ENCODE measurements around the gene IFNAR1. TPM values are rescaled to one million over a fixed set of nuclear protein-coding genes. Genes with fewer than 3 reads are reported as not detected.

Gene IFNAR1
- total and polyA plus RNA-seq, 9 of the 15 experiments (the other 6 are each of a cell fraction or from before 2014, with no cell fraction given), result 8.6 to 31.8 (median 14.8) TPM

- TF ChIP-seq MGA (IDR thresholded peaks at IDR 0.05), result no peak
- TF ChIP-seq CSDE1 (IDR thresholded peaks at IDR 0.05), result no peak
- no peak for TF ChIP-seq NCOA2 (IDR thresholded peaks at IDR 0.05; ENCODE audit: partially characterized antibody in 2 of 2)
- no peak for TF ChIP-seq ZNF140 (CRISPR knock-in tag; IDR thresholded peaks at IDR 0.05)
- TF ChIP-seq E2F8 (IDR thresholded peaks at IDR 0.05; ENCODE audit: low read depth, partially characterized antibody), result no peak
- TF ChIP-seq ZNF740 (CRISPR knock-in tag; IDR thresholded peaks at IDR 0.05), result 0 out of 2 replicates have a peak, but pooled peaks have one; percentile 38
- TF ChIP-seq ZNF740 (tag; IDR thresholded peaks at IDR 0.05), result no peak
- peak; percentile 33; the same call in 1 of the 2 replicates for TF ChIP-seq DPF2 (IDR thresholded peaks at IDR 0.05)
- no peak for TF ChIP-seq TAF7 (tag; IDR thresholded peaks at IDR 0.05)
- TF ChIP-seq ETV1 (tag; conservative IDR thresholded peaks at IDR 0.05; ENCODE audit: low read depth), result no peak
- no peak for TF ChIP-seq HMG20B (CRISPR knock-in tag; IDR thresholded peaks at IDR 0.05)
- no peak for TF ChIP-seq TOE1 (IDR thresholded peaks at IDR 0.05; ENCODE audit: borderline replicate concordance)
- no peak for TF ChIP-seq TOE1 (CRISPR knock-in tag; IDR thresholded peaks at IDR 0.05; ENCODE audit: borderline replicate concordance, low read depth)
Measured at GRCh38 chr21:33360881-33361602, 36.3 kb downstream of the IFNAR1 start (continued).
